IPS-18c (cell line): Measurements from ENCODE around the gene CROCC.
A peak's percentile ranks its signal among the peaks of the same experiment; 100 is the strongest.
"Not testable (repeated sequence)": the region's sequence is repeated elsewhere in the genome, so short reads cannot be mapped to it uniquely, and the experiment has no call there.

Source experiments
- H3K4me3 ChIP-seq: 2 replicates; pipeline ENCODE4 v1.7.0; 2013; ENCODE audit warnings: low read depth, mild to moderate bottlenecking, low read length, moderate library complexity; ENCODE audit not compliant: insufficient read depth
- H3K9me3 ChIP-seq: one replicate; pipeline ENCODE4 v1.6.1; 2013; ENCODE audit warnings: mild to moderate bottlenecking, low read length, moderate library complexity; ENCODE audit not compliant: control insufficient read depth, insufficient read depth

The CROCC gene

GRCh38 chr1:16911851-16912721 lies 9.6 kb upstream of the CROCC start:
- H3K4me3 ChIP-seq, H3K9me3 ChIP-seq: not testable (repeated sequence)

DNA sequence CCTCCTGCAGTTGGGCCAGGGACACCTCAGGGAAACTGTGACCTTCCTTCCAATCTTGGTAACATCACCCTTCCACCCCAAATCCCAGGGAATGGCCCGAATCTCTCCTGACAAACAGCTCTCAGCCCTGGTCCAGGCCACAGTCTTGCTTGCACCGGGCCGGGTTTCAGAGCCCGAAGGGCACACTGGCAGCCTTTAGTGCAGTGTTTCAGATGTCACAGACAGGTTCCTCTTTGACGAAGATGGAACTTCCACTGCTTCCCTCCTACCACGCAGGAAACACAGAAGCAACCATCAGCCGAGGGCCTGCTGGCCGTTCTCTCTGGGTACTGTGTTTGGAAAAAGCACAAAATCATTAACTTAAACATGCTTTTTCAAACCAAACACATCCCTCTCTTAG lies 9.0 kb upstream of the CROCC start:
- H3K4me3 ChIP-seq, H3K9me3 ChIP-seq: not testable (repeated sequence)

DNA sequence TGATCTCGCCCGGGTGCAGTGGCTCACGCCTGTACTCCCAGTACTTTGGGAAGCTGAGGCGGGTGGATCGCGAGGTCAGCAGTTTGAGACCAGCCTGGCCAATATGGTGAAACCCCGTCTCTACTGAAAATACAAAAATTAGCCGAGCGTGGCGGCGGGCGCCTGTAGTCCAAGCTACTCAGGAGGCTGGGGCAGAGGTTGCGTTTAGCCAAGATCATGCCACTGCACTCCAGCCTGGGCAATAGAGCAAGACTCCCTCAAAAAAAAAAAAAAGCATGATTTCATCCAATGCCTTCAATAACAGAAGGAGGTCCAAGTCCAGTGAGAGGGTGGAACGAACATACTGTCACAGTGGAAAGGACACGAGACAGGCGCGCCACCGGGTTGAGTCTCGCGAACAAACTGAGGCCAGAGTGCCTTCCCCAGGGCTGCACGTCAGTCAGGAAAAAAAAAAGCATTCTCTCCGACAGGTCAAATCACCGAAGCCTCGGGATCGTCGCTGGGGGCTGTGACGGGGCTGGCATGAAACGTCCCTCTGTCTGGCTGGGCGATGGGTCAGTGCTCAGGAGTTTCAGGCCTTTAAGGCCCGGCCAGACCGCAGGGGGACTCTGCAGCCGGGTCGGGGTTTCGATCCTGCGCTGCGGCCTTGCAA lies 8.4 kb upstream of the CROCC start:
- Histone ChIP-seq H3K4me3 (peak overlapping the region; percentile 62), H3K9me3 (no peaks in the 10 kb centered on the region)

DNA sequence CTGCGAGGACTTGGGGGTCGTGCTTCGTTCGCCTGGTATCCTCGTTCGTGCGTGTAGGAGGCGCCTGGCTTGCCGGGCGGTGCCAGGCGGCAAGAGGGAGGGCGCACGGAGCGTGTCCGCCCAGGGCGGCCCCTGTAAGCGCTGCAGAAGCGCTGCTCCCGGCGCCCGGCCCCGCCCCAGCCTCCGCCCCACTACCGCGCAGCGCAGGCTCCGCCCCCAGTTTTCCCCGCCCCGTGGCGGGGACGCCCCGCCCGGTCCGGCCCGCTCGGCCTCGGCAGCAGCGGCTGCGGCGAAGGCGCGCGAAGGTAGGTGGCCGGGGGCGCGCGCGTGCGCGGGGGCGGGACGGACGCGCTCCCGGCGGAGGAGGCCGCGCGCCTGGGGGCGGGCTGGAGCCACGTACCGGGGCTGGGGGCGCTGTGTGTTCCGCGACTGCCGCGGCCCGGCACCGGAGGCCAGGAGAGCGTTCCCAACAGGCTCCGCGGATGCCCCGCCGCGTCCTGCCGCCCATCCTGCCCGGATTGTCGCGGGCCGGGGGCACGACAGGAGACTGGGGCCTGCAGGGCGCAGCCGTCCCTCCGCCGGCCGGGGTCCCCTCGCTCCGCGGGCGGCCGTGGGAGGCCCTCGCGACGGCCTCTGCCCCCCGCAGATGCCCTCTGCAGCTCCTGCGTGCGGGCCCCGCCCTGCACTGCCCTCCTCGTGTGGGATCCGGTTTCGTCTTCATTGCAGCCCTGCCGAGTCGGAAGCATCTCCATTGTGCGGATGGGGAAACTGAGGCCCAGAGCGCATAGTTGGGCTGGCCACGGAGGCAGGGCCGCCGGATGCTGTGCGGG lies 7.7 kb upstream of the CROCC start:
- H3K4me3 ChIP-seq: peak overlapping the region; percentile 86
- H3K9me3 ChIP-seq: no peaks in the 10 kb centered on the region

DNA sequence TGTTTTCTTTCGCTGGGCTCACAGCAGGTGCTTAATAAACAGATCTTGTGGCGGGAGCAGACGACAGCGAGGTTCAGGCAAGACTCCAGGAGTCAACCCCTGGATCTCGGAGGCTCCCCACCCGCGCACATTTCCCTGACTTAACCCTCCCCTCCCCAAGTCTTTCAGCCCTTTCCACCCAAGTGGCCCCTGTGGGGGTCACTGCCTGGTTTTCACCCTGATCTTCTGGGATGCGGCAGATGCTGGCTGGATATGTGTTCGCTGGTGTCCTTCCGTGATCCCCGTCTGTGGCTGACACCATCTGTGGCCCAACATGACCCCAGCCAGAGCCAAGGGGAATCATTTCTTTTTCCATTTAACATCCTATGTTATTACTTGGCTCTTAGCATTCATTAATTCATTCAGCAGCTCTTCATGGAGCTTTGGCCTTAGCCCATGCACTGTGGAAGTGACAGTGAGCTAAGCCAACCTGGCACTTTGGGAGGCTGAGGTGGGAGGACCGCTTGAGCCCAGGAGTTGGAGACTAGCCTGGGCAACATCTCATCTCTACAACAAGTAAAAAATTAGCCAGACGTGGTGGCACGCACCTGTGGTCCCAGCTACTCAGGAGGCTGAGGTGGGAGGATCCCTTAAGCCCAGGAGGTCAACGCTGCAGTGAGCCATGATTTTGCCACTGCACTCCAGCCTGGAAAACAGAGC lies 6.7 kb upstream of the CROCC start:
- H3K4me3 ChIP-seq: peak overlapping the region; percentile 86; the same call in 1 of the 2 replicates
- not testable (repeated sequence) for H3K9me3 ChIP-seq

GRCh38 chr1:16915627-16915973 lies 6.1 kb upstream of the CROCC start:
- Histone ChIP-seq H3K9me3 (no peaks in the 10 kb centered on the region), H3K4me3 (no peak overlapping the region)

GRCh38 chr1:16916036-16916880 lies 5.5 kb upstream of the CROCC start:
- H3K9me3 ChIP-seq, H3K4me3 ChIP-seq: not testable (repeated sequence)

GRCh38 chr1:16918371-16918770 lies 3.4 kb upstream of the CROCC start:
- Histone ChIP-seq H3K4me3 (no peak overlapping the region), H3K9me3 (no peaks in the 10 kb centered on the region)

DNA sequence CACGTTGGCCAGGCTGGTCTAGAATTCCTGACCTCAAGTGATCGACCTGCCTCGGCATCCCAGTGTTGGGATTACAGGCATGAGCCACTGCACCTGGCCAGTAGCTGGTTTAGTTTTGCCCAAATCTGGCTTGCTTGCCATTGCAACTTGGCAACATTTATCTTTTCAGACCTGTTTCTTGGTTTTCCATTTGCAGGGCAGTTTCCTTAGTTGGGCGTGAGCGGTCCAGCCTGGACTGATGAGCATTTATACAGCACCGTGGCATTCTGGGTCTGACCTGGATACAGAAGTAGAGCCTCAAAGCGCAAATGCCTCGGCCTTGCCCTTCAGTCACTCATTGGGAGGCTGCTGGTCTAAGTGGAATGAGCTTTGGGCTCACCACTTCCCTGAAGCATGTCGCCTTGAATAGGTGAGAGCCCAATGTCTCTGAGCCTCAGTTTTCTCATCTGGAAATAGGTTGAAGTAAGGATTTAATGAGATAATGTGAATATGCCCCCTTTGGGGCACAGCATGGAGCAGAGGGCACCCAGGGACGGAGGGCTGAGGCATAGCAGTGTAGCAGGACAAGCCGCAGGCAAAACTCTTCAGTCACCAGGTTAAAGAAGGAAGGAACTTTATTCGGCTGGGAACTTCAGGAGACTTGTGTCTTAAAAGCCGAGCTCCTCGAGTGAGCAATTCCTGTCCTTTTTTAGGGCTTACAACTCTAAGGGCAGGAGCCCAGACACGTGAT lies 2.6 kb upstream of the CROCC start:
- H3K4me3 ChIP-seq, H3K9me3 ChIP-seq: not testable (repeated sequence)

DNA sequence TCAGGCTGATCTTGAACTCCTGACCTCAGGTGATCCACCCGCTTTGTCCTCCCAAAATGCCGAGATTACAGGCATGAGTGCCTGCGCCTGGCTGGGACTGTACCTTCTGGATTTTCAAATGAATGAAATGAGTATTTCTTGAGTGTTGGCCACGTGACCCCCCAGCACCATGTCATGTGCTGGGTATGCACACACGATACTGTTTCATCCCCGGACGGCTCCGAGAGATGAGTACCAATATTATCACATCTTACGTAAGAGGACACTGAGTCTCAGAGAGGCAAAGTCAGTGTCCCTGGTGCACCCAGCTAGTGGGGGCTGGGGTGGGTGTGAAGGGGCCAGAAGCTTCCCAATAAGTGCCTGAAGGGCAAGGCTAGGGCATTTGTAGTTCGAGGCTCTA lies 780 bp upstream of the CROCC start:
- Histone ChIP-seq H3K9me3 (no peaks in the 10 kb centered on the region), H3K4me3 (no peak overlapping the region)

DNA sequence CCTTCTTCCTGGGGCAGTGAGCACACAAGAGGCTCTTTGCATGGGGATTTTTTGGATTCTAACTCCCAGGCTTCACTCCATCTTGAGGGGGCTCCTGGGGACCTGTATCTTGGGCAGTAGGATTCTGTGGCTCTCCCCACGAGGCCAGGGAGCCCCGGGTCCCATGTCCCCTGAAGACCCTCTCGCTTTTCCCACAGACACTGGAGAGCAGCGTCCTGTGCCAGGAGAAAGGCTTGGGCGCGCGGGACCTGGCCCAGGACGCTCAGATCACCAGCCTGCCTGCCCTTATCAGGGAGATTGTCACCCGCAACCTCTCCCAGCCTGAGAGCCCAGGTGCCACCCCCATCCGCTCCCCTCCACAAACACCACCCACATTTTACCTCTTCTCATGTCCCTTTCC lies 735 bp downstream of the CROCC start:
- Histone ChIP-seq H3K9me3 (no peaks in the 10 kb centered on the region), H3K4me3 (peak overlapping the region; percentile 66)

GRCh38 chr1:16922885-16923431 lies 1.2 kb downstream of the CROCC start:
- Histone ChIP-seq H3K4me3 (peak overlapping the region; percentile 66; the same call in 1 of the 2 replicates), H3K9me3 (no peaks in the 10 kb centered on the region)

DNA sequence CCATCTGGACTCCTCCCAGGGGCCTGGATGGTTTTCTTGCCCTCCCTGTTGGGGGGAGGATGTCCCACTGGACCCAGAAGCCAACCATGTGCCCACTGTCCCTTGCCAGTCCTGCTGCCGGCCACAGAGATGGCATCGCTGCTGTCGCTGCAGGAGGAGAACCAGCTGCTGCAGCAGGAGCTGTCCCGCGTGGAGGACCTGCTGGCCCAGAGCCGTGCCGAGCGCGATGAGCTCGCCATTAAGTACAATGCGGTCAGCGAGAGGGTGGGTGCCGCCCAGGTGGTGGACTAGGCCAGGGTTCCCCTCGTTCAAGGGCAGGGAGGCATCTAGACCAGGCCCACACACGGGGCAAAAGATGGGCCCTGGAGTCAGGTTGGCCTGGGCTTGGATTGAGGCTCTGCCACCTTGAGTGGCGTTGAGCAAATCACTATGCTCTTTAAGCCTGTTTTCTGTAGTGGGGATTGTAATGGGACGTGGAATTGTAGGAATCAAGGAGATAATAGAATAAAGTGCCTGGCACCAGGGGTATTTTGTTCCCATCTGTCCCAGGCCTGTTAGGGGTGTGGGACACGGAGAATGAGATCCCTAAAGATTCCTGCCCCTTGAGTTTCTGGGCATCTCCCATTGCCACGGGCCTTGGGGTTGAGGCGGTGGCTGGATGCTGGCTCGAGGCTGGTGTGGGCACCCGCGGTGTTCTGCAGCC lies 2.6 kb downstream of the CROCC start:
- Histone ChIP-seq H3K4me3 (no peak overlapping the region), H3K9me3 (no peaks in the 10 kb centered on the region)

- Histone ChIP-seq H3K9me3 (no peaks in the 10 kb centered on the region), H3K4me3 (no peak overlapping the region)
Observed at GRCh38 chr1:16924919-16925477, 3.3 kb downstream of the CROCC start.
